Bronchial epithelial cell (primary cell): ENCODE measurements around the gene TPK1. TPM values are rescaled to one million over a fixed set of nuclear protein-coding genes. Genes with fewer than 3 reads are reported as not detected.

Experiments
- DNase-seq: peaks from one replicate; pipeline ENCODE4 v3.0.0-alpha.2; 2010; ENCODE audit warnings: low read depth
- FAIRE-seq: peaks from 2 replicates; lab custom pipeline; 2011; peaks lifted over from hg19 to GRCh38; lab: Jason Lieb, UNC
- H3K27me3 ChIP-seq: 2 replicates; pipeline ENCODE4 v1.5.1; 2011; ENCODE audit warnings: low read length; ENCODE audit not compliant: control insufficient read depth, insufficient read depth
- H3K36me3 ChIP-seq: 2 replicates; pipeline ENCODE4 v1.5.1; 2011; ENCODE audit warnings: low read length; ENCODE audit not compliant: control insufficient read depth, insufficient read depth
- H3K4me3 ChIP-seq: 2 replicates; pipeline ENCODE4 v1.5.1; 2011; ENCODE audit warnings: mild to moderate bottlenecking, low read depth, low read length, control low read depth
- total RNA-seq: library from RNA; depleted of rRNA; stranded (reverse); fragments of >200 nt; gene quantifications from 2 replicates; pipeline ENCODE4 v1.2.1, GENCODE V29; 2014
- TF ChIP-seq, protein P1 (sequence below): IDR thresholded peaks from 2 replicates; pipeline ENCODE4 v1.5.1; 2011; ENCODE audit warnings: mild to moderate bottlenecking, moderate library complexity, low read length, control low read depth, inconsistent platforms; ENCODE audit not compliant: insufficient read depth, severe bottlenecking

The TPK1 gene
- total RNA-seq, 1 donor from 2014 or later: 2.4 TPM

DNA sequence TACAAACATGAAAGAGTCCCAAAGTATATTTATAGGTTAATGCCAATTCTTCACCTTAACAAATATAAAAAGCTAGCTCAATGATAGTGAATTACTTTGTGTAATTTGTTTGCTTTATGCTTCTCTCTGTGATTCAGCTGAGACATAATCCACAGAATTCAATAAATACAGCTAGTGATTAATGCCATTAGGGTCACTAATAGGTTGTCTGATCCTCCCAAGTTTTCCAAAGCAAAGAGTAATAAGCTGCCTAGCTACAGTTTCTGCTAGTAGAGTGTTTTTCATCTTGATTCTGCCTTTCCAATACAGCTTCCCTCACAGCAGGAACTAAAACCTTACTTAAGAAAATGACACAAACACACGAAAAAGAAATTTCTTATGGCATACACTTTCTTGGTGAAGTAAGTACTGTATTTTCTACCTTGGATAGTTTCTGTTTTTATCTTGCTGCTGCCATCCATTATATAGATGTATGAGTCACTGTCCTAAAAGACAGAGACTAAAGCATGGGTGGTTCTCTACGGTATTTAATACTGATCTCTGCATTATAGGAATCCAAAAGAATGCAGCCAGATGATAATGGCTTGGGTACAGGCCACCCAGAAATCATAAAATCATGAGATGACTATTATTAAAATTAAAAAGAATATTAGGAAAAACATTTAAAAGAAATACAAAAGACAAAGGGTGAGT, 170.0 kb downstream of the TPK1 start:
- DNase-seq: no peak
- TF ChIP-seq, protein P1, sequence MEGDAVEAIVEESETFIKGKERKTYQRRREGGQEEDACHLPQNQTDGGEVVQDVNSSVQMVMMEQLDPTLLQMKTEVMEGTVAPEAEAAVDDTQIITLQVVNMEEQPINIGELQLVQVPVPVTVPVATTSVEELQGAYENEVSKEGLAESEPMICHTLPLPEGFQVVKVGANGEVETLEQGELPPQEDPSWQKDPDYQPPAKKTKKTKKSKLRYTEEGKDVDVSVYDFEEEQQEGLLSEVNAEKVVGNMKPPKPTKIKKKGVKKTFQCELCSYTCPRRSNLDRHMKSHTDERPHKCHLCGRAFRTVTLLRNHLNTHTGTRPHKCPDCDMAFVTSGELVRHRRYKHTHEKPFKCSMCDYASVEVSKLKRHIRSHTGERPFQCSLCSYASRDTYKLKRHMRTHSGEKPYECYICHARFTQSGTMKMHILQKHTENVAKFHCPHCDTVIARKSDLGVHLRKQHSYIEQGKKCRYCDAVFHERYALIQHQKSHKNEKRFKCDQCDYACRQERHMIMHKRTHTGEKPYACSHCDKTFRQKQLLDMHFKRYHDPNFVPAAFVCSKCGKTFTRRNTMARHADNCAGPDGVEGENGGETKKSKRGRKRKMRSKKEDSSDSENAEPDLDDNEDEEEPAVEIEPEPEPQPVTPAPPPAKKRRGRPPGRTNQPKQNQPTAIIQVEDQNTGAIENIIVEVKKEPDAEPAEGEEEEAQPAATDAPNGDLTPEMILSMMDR: no peak
- no peaks in the 10 kb centered on the region for H3K27me3 ChIP-seq
- no peak for FAIRE-seq
- H3K36me3 ChIP-seq: no peaks in the 10 kb centered on the region
- H3K4me3 ChIP-seq: no peak overlapping the region

DNA sequence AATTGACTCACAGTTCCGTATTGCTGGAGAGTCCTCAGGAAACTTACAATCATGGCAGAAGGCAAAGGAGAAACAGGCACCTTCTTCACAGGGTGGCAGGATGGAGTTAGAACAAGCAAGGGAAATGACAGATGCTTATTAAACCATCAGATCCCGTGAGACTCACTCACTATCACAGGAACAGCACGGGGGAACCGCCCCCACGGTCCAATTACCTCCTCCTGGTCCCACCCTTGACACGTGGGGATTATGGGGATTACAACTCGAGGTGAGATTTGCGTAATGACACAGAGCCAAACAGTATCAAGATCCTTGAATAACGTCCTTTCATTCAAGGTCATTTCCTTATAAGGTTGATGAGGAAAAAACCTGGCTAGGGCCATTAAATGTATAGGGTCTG, 176.6 kb downstream of the TPK1 start:
- Histone ChIP-seq H3K27me3 (no peaks in the 10 kb centered on the region), H3K36me3 (no peaks in the 10 kb centered on the region), H3K4me3 (no peak overlapping the region)
- FAIRE-seq (no peak), DNase-seq (no peak)
- TF ChIP-seq, protein P1: no peak

DNA sequence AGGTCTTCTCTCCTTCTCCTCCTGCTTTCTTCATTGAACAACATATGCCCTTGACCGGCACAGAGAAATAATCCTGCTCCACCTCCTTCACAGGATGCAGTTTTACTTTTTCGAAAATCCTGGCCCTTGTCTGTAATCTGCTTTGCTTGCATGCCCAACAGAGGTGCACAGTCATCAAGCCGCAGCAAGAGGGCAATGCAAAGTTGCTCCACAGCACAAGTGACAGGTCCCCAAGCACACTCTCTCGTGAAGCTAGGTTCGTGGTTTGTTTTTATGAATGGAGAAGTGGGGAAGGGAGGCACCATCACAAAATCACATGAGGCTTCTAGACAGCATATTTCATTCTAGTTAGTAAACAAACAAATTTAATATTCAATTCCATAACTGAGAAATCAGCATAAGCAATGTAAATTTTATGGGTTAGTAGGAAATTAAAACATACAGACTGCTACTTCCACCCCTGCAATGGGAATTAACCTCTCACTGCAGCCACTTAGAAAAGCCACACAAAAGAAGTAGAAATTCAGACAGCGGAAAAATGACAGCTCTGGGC, 178.8 kb downstream of the TPK1 start:
- no peaks in the 10 kb centered on the region for H3K27me3 ChIP-seq
- no peaks in the 10 kb centered on the region for H3K36me3 ChIP-seq
- FAIRE-seq (no peak), DNase-seq (no peak)
- no peak overlapping the region for H3K4me3 ChIP-seq
- TF ChIP-seq, protein P1: no peak

DNA sequence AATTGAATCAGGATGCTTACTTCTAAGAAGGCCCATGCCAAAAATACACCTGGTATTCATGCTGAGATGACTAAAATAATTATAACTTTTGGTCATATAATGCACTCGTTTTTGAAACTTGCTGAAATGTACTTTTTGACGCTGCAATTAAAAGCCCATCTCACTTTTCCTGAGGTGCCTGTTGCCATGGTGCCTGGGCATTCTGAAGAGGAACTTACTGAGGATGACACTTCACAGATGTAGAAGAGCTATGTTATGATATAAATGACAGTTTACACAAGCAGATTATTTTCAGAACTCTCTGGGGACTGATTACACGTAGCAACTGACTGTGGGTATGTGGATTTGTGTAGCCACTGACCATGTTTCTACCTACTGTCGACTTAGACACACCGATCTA, 182.4 kb downstream of the TPK1 start:
- no peaks in the 10 kb centered on the region for H3K36me3 ChIP-seq
- DNase-seq (no peak), FAIRE-seq (no peak)
- no peak overlapping the region for H3K4me3 ChIP-seq
- no peaks in the 10 kb centered on the region for H3K27me3 ChIP-seq
- TF ChIP-seq, protein P1: no peak

DNA sequence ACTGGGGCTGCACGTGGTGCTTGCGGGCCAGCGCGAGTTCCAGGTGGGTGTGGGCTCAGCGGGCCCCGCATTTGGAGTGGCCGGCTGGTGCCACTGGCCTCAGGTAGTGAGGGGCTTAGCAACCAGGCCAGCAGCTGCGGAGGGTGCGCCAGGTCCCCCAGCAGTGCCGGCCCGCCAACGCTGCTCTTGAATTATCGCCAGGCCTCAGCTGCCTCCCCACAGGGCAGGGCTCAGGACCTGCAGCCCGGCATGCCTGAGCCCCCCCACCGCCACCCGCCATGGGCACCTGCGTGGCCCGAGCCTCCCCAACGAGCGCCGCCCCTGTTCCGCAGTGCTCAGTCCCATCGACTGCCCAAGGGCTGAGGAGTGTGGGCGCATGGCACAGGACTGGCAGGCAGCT, 185.4 kb downstream of the TPK1 start:
- DNase-seq (no peak), FAIRE-seq (no peak)
- no peak overlapping the region for H3K4me3 ChIP-seq
- no peaks in the 10 kb centered on the region for H3K36me3 ChIP-seq
- H3K27me3 ChIP-seq: no peaks in the 10 kb centered on the region
- TF ChIP-seq, protein P1: no peak
